GM10266 (cell line): ENCODE data around the gene GPR171.

ENCODE experiments used
- DNase-seq: peaks from one replicate; pipeline ENCODE4 v3.0.0; 2012; ENCODE audit errors: extremely low spot score
- TF ChIP-seq, protein P1 (sequence below): IDR thresholded peaks from 2 replicates; pipeline ENCODE4 v1.5.1; 2012; ENCODE audit warnings: mild to moderate bottlenecking, low read depth; ENCODE audit not compliant: control insufficient read depth, insufficient read depth; ENCODE audit errors: missing control alignments

The GPR171 gene

DNA sequence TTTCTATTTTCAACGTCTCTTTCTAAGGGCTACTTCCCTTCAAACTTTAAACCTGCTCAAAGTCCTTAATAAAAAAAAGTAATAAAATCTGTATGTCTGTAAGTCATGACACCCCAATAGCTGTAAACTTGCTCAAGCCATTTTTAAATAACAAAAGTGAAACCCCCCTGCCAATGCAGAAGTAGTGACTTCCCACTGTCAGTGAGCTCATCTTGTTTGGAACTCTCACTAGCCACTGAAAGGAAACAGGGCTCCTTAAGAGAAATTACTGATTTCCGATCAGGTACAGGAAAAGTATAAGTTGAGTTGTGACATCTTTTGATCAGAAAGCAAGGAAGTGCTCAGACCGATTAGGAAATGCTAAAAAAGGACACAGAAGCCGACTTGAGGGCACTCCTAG is 27.6 kb upstream of the GPR171 start:
- TF ChIP-seq, protein P1, sequence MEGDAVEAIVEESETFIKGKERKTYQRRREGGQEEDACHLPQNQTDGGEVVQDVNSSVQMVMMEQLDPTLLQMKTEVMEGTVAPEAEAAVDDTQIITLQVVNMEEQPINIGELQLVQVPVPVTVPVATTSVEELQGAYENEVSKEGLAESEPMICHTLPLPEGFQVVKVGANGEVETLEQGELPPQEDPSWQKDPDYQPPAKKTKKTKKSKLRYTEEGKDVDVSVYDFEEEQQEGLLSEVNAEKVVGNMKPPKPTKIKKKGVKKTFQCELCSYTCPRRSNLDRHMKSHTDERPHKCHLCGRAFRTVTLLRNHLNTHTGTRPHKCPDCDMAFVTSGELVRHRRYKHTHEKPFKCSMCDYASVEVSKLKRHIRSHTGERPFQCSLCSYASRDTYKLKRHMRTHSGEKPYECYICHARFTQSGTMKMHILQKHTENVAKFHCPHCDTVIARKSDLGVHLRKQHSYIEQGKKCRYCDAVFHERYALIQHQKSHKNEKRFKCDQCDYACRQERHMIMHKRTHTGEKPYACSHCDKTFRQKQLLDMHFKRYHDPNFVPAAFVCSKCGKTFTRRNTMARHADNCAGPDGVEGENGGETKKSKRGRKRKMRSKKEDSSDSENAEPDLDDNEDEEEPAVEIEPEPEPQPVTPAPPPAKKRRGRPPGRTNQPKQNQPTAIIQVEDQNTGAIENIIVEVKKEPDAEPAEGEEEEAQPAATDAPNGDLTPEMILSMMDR, result no peak
- peak; percentile 18 for DNase-seq

DNA sequence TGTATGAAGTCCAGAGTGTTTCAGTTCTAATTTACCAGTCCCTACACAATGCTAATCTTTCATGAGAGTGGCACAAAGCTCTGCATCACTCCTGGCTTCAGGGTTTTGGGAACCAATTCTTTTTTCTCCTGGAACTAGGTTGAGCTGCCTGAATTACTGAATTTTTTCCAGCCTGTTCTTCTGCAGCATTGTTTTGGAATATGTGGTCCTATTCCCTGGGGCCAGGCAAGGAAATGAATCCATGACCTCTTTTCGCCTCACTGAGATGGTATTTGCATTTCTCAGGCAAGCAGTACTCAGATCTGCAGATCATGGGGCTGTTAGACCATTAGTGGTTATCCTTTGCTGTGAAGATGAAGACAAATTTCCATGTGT is 25.6 kb upstream of the GPR171 start:
- TF ChIP-seq, protein P1, result no peak
- no peak for DNase-seq

DNA sequence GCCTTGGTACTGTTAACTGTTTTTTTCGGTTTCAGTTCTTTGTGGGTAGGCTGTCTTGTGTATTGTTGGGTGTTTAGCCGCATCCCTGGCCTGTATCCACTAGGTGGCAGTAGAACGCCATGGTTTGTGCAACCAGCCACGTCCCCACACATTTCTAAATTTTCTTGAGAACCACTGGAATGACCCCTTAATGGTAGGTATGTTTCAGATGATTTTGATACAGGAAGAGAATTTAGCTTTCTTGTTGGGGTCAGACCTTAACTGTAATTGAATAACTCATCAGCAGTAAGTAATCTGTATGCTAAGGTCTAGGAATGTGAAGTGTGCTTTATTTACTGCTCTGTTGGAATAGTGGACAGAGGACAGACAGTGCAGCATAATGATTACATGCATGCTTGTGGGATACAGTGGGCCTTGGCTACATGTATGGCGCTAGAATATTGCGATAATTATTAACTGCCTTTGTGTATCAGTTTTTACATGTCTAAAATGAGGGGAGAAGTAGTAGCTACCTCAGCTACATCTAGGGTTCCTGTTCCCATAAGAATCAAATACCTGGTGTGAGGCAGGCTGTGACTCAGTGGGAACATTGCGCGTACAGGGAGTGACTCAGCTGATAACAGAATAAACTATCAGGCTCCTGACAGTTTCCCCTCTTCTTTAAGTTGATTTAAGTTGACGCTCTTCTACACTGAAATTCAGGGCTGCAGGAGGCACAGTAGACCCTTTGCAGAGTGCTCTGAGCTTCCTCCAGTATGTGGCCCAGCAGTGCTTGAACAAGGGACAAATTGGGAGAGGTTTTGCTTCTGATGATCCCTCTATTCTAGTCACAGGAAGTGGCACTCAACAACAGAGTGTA is 25.0 kb upstream of the GPR171 start:
- DNase-seq, result peak; percentile 71
- TF ChIP-seq, protein P1, result peak; percentile 93

DNA sequence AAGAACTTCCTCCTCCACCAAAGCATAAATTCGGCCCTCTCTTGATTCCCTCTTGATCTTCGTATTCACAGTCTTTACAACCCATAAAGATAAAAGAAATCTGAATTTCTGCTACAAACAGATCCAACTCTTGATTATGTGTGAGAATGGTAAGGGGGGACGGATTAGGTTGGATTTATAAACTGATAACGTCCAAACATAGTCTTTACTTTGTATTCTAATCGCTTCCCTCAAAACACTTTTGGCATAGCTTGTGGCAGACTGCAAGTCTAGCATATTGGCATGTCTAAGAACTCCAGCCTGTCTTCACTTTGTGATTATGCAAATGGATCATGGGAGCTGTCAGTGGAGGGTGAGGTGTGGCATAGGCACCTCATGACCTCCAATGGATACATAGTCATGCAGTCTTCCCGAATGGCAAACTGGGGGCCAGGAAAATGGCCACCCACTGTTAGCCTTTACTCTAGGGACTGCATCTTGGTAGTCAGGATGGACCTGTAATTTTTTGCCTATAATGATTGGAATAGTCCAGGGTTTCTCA is 24.3 kb upstream of the GPR171 start:
- TF ChIP-seq, protein P1, result no peak
- no peak for DNase-seq

DNA sequence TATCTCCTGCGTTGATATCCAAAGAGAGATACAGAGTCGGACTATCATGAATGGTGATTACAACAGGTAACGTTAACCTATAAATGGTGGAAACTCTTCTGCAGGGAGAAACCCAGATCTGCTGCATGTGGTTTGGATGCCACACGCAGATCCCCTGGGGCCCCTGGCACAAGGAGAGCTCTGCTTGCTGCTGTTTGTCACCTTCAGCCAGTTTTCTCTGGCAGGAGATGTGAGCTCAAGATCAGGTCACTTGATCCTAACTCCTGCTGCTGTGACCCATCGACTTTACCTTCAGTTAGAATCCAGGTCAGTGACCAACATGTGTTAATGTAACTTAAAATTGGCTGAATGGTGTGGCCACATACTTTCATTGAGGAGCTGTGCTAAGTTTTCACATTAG is 23.8 kb upstream of the GPR171 start:
- TF ChIP-seq, protein P1, result no peak
- no peak for DNase-seq

DNA sequence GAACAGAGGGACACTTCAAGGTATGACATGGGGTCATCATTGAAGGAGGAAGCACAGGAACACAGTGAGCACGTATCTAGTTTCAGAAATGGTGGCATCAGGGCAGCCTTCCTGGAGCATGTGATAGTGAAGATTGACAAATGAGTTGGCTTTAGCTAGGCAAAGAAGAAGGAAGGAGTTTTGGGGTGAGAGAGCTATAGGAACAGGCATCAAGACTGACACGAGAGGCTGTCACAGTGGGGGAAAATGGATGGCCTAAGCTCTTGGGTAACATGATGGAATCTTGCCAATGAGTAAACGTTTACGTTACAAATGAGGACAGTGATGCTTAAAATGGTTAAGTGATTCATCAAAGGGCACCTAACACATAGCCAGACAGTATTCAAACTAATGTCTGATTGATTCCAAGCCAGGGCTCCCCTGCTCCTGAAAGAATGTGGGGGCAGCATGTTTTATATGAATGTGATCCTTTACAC is 23.1 kb upstream of the GPR171 start:
- DNase-seq, result no peak
- TF ChIP-seq, protein P1, result no peak
